Naive thymus-derived CD8-positive, alpha-beta T cell (primary cell): ENCODE results near the gene ATR. TPM values are rescaled to one million over a fixed set of nuclear protein-coding genes. Genes with fewer than 3 reads are reported as not detected.
"Not testable (repeated sequence)": the region's sequence is repeated elsewhere in the genome, so short reads cannot be mapped to it uniquely, and the experiment has no call there.

ENCODE experiments used
- ATAC-seq, 2 donors: fragments of 150-1000 bp; cut with Tn5 transposase in 1 of 2; sonication (Bioruptor Pico), chemical (Tn5 transposase) in 1 of 2; 1 replicate in 1 of 2; 2 replicates in 1 of 2; pipeline ENCODE4 v1.10.0; 2021; ENCODE audit warnings: mild to moderate bottlenecking in 2 of 2, moderate library complexity in 2 of 2
- POLR2A ChIA-PET: fragments of 350-600 bp; sonication (Branson Sonifier 250); formaldehyde crosslinking; loops from one replicate; lab custom pipeline; 2021; ENCODE audit warnings: antibody characterized with exemption; lab: Charles Lee
- DNase-seq, 10 donors: peaks; one replicate each; pipeline versions ENCODE4 v3.0.0 to v3.0.0-alpha.2; 2020 to 2022
- H3K27ac Mint-ChIP-seq, 10 donors: one replicate each; pipeline ENCODE4 v1.8.0; 2020 to 2022; ENCODE audit warnings: mild to moderate bottlenecking in 10 of 10, mixed read lengths in 10 of 10, moderate library complexity in 4 of 10, inconsistent platforms in 1 of 10
- H3K27me3 Mint-ChIP-seq, 5 donors: one replicate each; pipeline ENCODE4 v1.8.0; 2021 to 2022; ENCODE audit warnings: mixed read lengths in 5 of 5
- H3K36me3 Mint-ChIP-seq, 3 donors: one replicate each; pipeline ENCODE4 v1.8.0; 2020 to 2022; ENCODE audit warnings: mixed read lengths in 3 of 3, mild to moderate bottlenecking in 2 of 3, inconsistent platforms in 1 of 3
- H3K4me1 Mint-ChIP-seq, 4 donors: one replicate each; pipeline ENCODE4 v1.8.0; 2021 to 2022; ENCODE audit warnings: mixed read lengths in 4 of 4
- H3K4me3 Mint-ChIP-seq, 10 donors: one replicate each; pipeline ENCODE4 v1.8.0; 2020 to 2022; ENCODE audit warnings: mild to moderate bottlenecking in 10 of 10, mixed read lengths in 10 of 10, moderate library complexity in 6 of 10, inconsistent platforms in 1 of 10
- H3K9me3 Mint-ChIP-seq, 9 donors: one replicate each; pipeline ENCODE4 v1.8.0; 2020 to 2022; ENCODE audit warnings: mixed read lengths in 9 of 9, mild to moderate bottlenecking in 3 of 9, inconsistent platforms in 1 of 9, moderate library complexity in 1 of 9
- polyA plus RNA-seq, 3 donors: library from polyadenylated mRNA; unstranded; fragments of 300-500 nt; fragmentation: Illumina TruSeq; gene quantifications; one replicate each; pipeline ENCODE4 v1.2.3, GENCODE V29; 2021
- total RNA-seq, 8 experiments: library from RNA in 2 of 8; stranded (reverse) in 2 of 8; gene quantifications; one replicate each; pipeline ENCODE4 v1.2.3 and lab custom pipeline; 2021 to 2026

The ATR gene
- total and polyA plus RNA-seq, 5 experiments from 2014 or later, result 10.5 to 49.9 (median 11.6) TPM

DNA sequence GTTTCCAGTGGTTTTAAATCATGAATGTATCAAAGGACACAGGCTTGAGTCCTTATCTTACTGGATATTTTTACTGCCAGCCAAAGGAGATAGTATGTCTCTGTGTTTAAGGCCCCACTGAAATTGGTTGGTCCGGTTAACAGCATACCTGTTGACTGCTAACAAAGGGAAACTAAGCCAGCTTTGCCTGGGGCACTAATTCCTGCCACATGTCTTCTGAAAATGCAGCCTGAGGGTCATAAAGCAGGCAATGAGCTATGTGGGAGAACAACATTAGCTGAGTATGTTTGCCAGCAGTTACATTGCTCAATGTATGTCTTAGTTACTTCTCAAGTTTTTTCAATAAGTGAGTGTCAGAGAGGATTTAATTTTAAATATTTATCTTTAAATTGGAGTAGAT, 30.1 kb upstream of the ATR start:
- H3K36me3 Mint-ChIP-seq, result no peaks in the 10 kb centered on the region
- POLR2A ChIA-PET, result no interaction called here
- no peak for DNase-seq
- H3K4me1 Mint-ChIP-seq, result no peaks in the 10 kb centered on the region
- no peak overlapping the region for H3K27ac Mint-ChIP-seq
- no peak for ATAC-seq
- no peaks in the 10 kb centered on the region for H3K27me3 Mint-ChIP-seq
- H3K4me3 Mint-ChIP-seq, result no peak overlapping the region
- H3K9me3 Mint-ChIP-seq, result no peaks in the 10 kb centered on the region

DNA sequence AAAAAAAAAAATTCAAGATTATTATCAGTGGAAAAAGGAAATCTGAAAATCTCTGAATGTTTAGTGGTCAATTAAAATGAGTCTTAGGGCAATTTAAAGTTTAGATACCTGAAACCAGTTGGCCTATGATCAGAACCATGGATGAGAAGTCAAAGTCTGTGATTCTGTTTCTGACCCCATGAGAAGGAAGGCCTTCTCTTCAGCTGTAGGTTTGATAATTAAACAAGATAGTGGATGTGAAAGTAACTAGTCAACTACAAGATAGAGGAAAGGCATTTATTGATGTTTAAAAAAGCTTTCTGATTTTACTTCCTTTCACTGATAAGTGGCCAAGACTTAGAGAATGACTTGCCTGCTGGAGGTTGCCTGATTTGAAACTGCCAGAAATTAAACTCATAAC, 26.4 kb upstream of the ATR start:
- no peaks in the 10 kb centered on the region for H3K9me3 Mint-ChIP-seq
- no peak overlapping the region for H3K4me3 Mint-ChIP-seq
- no peaks in the 10 kb centered on the region for H3K36me3 Mint-ChIP-seq
- POLR2A ChIA-PET, result no interaction called here
- H3K4me1 Mint-ChIP-seq, result no peaks in the 10 kb centered on the region
- DNase-seq (no peak), ATAC-seq (no peak)
- no peaks in the 10 kb centered on the region for H3K27me3 Mint-ChIP-seq
- no peak overlapping the region for H3K27ac Mint-ChIP-seq

DNA sequence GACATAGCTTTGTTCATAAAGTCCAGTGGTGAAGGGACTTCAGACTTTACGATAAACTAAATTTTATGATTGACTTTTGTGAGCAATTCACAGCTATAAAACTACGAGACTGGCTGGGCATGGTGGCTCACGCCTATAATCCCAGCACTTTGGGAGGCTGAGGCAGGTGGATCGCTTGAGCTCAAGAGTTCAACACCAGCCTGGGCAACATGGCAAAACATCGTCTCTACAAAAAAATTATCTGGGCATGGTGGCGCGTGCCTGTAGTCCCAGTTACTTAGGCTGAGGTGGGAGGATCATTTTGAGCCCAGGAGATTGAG, 24.8 kb upstream of the ATR start:
- H3K27me3 Mint-ChIP-seq, POLR2A ChIA-PET, H3K36me3 Mint-ChIP-seq, H3K9me3 Mint-ChIP-seq, H3K4me1 Mint-ChIP-seq, DNase-seq, ATAC-seq, H3K4me3 Mint-ChIP-seq, H3K27ac Mint-ChIP-seq: not testable (repeated sequence)

DNA sequence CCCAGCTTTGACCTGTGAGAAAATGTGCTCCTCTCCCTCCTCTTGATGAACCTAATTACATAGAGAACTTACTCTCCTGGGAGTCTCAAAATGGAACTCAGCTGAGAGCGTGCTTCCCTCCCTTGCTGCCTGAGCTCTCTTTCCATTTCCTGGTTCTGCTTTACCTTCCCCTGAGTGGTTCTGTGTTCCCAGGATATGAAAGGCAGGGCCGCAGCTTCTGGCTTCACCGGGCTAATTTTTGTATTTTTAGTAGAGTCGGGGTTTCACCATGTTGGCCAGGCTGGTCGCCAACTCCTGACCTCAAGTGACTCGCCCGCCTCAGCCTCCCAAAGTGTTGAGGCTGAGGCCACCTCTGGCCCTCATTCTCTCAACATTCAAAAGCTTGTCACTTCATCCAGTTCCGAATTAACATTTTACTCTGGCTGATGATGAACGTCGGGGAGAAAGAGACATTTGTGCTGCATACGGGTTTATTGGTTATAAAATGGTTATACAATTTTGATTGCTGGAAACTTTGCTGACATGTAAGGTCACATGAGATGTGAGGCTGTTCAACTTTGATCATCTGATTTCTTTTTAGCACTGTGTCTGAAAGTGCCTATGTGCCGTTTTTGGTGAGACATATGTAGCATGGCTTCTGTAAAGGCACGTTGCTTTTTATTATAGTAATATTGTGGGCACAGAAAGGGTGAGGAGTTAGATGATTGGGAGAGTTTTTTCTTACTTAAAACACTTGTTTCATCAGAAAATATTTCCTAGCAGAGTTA, 24.3 kb upstream of the ATR start:
- Mint-ChIP-seq H3K27ac (no peak overlapping the region), H3K36me3 (no peaks in the 10 kb centered on the region), H3K4me1 (peaks cover 1 to 7% (median 6%) of the 10 kb centered on the region in 4 donors), H3K27me3 (no peaks in the 10 kb centered on the region), H3K9me3 (no peaks in the 10 kb centered on the region), H3K4me3 (no peak overlapping the region)
- ATAC-seq, result no peak
- DNase-seq, result no peak
- POLR2A ChIA-PET, result no interaction called here

DNA sequence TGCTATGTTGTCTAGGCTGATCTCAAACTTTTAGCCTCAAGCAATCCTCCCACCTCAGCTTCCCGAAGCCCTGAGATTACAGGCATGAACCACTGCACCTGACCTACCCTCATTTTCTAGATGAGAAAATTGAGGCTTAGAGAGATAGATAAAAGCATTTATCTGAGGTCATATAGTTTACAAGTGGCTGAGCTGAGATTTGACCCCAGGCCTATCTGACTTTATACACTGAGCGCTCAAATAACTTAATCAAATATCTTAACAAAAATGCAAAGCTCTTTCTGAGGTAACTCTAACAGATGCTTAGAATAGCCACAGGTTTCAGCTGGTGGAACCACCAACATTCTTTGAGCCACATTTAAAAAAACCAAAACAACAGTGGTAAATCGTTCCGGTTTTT, 23.2 kb upstream of the ATR start:
- Mint-ChIP-seq H3K27ac (no peak overlapping the region), H3K9me3 (no peaks in the 10 kb centered on the region), H3K4me3 (no peak overlapping the region), H3K4me1 (peaks cover 8 to 15% (median 12%) of the 10 kb centered on the region in 4 donors), H3K27me3 (no peaks in the 10 kb centered on the region), H3K36me3 (no peaks in the 10 kb centered on the region)
- no peak for DNase-seq
- ATAC-seq, result no peak
- POLR2A ChIA-PET, result no interaction called here

DNA sequence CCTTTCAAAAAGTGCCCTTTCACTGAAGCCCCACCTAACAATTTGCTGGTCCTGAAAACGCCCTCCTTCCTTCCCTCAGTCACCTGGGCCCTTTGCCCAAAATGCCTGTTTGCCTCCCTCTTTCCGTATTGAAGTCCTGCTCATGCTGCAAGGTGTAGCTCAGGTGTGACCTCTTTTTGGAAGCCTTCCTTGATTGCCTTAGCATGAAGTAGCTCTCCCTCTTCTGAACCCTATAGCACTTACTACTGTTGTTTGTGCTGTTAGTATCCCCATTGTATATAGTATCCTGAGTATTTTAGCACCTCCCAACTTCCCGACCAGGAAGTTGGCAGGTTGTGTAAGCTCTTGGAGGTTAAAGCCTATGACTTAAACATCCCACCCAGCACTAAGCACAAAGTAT, 19.4 kb upstream of the ATR start:
- no peak for ATAC-seq
- H3K4me1 Mint-ChIP-seq, result peaks cover 10 to 30% (median 16%) of the 10 kb centered on the region in 4 donors
- no peaks in the 10 kb centered on the region for H3K27me3 Mint-ChIP-seq
- POLR2A ChIA-PET, result interaction anchor here (5.1 kb wide), 1 partner anchor 19 kb away, joined by 33 read pairs; the partner anchor contains the start of gene ATR
- no peaks in the 10 kb centered on the region for H3K9me3 Mint-ChIP-seq
- H3K36me3 Mint-ChIP-seq, result no peaks in the 10 kb centered on the region
- H3K27ac Mint-ChIP-seq, result peak overlapping the region in 1 of 10 donors; percentile 42
- peak overlapping the region in 8 of 10 donors; percentile 1 to 69 (median 46) for H3K4me3 Mint-ChIP-seq
- DNase-seq, result no peak

DNA sequence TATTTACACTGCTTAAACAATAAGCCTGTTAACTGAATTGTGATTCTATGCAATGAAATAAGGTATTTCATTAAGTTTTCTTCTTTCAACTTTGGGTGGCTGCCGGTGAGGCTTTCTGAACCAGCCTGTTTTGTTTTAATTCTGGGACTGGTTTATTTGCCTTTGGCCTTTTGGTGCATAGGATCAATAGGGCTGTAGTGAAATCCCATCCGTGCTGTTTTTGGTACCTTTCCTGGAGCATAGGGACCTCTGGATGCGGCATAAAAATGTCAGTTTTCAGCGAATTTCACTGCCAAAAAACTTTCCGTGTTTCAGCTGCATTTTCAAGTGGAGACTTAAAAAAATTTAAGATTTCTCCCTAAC, 18.2 kb upstream of the ATR start:
- DNase-seq (no peak), ATAC-seq (no peak)
- Mint-ChIP-seq H3K27me3 (peaks cover 0 to 2% (median 0%) of the 10 kb centered on the region in 5 donors), H3K9me3 (no peaks in the 10 kb centered on the region), H3K36me3 (no peaks in the 10 kb centered on the region), H3K4me1 (peaks cover 10 to 30% (median 16%) of the 10 kb centered on the region in 4 donors), H3K4me3 (peak overlapping the region; percentile 93 to 99 (median 96)), H3K27ac (peak overlapping the region; percentile 66 to 96 (median 92))
- POLR2A ChIA-PET, result interaction anchor here (1.4 to 5.1 kb wide), 2 partner anchors 18 to 127 kb away, joined by 3 to 33 read pairs; partner anchors contain the start of genes ATR and TRPC1

DNA sequence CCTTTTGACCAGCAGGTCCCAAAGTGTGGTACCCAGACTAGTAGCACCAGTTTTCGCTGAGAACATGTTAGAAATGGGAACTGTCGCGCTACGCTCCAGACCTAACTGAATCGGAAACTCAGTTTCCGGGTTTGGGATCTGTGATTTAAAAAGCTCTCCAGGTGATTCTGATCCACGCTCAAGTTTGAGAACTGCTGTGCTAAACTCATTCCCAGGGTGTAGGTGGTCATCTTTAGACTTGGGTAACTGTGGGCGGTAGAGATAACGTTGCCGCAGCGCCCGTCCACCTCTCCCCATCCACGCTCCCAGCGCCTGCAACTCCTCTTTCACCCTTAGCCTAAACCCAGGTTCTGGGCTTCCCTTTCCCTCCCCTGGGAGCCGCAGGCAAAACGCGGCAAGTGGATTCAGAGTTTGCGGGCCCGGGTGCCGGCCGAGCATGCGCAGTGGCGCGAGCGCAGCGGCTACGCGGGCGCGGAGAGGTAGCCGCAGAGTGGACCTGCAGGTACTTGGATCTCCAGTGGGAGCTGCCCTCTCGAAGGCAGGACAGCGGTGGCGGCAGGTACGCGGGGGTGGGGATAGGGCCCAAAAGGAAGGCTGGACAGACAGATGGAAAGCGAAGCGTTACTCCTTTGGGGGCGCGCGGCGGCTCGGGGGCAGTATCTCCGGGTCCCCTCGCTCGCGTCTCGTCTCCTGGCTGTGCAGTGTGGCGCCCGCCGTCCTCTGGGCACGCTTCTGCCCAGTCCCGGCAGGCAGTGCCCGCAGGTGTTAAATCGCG, 17.6 kb upstream of the ATR start, which contains the start of gene PLS1:
Gene PLS1, plus strand, starts transcription at position 443 of the 775 bp plus-strand sequence. CDS start 67,845 bp downstream, outside the sequence.
- H3K9me3 Mint-ChIP-seq, result no peaks in the 10 kb centered on the region
- peak; percentile 86 to 87 for ATAC-seq
- peak within 1 kb of the TSS; percentile 93 to 99 (median 96) for H3K4me3 Mint-ChIP-seq
- DNase-seq, result peak; percentile 68 to 93 (median 86)
- peaks cover 10 to 30% (median 16%) of the 10 kb centered on the region in 4 donors for H3K4me1 Mint-ChIP-seq
- H3K27me3 Mint-ChIP-seq, result peaks cover 0 to 2% (median 0%) of the 10 kb centered on the region in 5 donors
- POLR2A ChIA-PET, result interaction anchor here (0.6 to 5.1 kb wide), 3 partner anchors 15 to 128 kb away, joined by 3 to 33 read pairs (median 3); partner anchors contain the start of genes ATR and TRPC1
- H3K27ac Mint-ChIP-seq, result peak within 1 kb of the TSS; percentile 66 to 96 (median 92)
- H3K36me3 Mint-ChIP-seq, result no peaks in the 10 kb centered on the region

DNA sequence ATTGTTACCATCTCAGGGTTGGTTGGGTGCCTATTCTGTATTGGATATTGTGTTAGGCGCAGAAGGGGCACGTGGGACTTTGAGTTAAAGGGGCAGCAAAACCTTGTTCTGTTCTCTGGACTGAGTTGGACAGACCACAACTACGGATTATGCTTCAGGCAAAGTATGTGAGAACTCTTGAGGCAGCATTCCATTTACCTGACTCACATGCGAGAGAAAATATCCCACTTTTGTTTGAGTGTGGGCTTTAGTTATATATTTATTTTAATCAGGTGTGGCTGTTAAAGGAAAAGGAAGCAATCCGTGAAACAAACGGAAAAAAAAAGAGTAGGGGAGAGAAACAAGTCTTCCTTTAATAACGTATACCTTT, 17.0 kb upstream of the ATR start:
- Mint-ChIP-seq H3K4me1 (peaks cover 10 to 30% (median 16%) of the 10 kb centered on the region in 4 donors), H3K9me3 (no peaks in the 10 kb centered on the region), H3K4me3 (peak overlapping the region; percentile 93 to 99 (median 96)), H3K27me3 (peaks cover 0 to 2% (median 0%) of the 10 kb centered on the region in 5 donors), H3K36me3 (no peaks in the 10 kb centered on the region), H3K27ac (peak overlapping the region in 9 of 10 donors; percentile 66 to 96 (median 92))
- POLR2A ChIA-PET, result interaction anchor here (0.6 to 5.1 kb wide), 3 partner anchors 17 to 129 kb away, joined by 3 to 33 read pairs (median 4); partner anchors contain the start of genes ATR and TRPC1
- ATAC-seq, result no peak
- peak in 2 of 10 donors; percentile 4 to 5 for DNase-seq

DNA sequence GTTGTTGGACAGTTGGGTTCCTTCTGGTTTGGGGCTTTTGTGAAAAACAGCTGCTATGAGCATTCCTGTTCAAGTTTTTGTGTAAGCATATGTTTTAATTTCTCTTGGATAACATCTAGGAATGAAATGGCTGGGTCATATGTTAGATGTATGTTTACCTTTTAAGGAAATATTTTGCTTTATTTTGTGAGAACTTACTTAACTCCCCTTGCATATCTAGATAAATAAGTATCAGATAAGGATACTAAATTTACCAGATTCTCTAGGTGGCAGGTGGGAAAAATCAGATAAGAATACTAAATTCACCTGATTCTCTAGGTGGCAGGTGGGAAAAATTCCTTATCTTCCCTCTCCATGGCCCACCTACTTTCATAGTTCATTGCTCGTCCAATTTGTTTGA, 16.6 kb upstream of the ATR start:
- H3K27ac Mint-ChIP-seq, result no peak overlapping the region
- no peaks in the 10 kb centered on the region for H3K9me3 Mint-ChIP-seq
- POLR2A ChIA-PET, result interaction anchor here (0.6 to 5.1 kb wide), 3 partner anchors 17 to 407 kb away, joined by 3 to 33 read pairs (median 4); partner anchors contain the start of genes ATR and U2SURP
- peaks cover 10 to 30% (median 16%) of the 10 kb centered on the region in 4 donors for H3K4me1 Mint-ChIP-seq
- DNase-seq (no peak), ATAC-seq (no peak)
- peak overlapping the region; percentile 93 to 99 (median 96) for H3K4me3 Mint-ChIP-seq
- no peaks in the 10 kb centered on the region for H3K36me3 Mint-ChIP-seq
- H3K27me3 Mint-ChIP-seq, result peaks cover 0 to 4% (median 2%) of the 10 kb centered on the region in 5 donors

DNA sequence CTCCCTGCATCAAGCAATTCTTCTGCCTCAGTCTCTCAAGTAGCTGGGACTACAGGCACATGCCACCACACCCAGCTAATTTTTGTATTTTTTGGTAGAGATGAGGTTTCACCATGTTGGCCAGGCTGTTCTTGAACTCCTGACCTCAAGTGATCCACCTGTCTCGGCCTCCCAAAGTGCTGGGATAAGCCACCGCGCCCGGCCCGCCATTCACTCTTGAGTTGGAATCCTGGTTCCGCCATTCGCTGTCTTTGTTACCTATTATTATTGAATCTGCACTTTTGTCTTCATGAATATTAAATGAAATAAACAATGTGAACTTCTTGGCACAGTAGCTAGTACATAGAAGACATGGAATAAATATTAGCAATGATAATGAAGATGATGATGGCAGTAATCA, 13.7 kb upstream of the ATR start:
- not testable (repeated sequence) for H3K27ac Mint-ChIP-seq, ATAC-seq, H3K9me3 Mint-ChIP-seq, H3K4me3 Mint-ChIP-seq, H3K27me3 Mint-ChIP-seq, DNase-seq, H3K36me3 Mint-ChIP-seq
- POLR2A ChIA-PET, result interaction anchor here (1.1 kb wide), 1 partner anchor 14 kb away, joined by 4 read pairs; the partner anchor contains the start of gene ATR
- H3K4me1 Mint-ChIP-seq, result peaks cover 2 to 20% (median 10%) of the 10 kb centered on the region in 4 donors

DNA sequence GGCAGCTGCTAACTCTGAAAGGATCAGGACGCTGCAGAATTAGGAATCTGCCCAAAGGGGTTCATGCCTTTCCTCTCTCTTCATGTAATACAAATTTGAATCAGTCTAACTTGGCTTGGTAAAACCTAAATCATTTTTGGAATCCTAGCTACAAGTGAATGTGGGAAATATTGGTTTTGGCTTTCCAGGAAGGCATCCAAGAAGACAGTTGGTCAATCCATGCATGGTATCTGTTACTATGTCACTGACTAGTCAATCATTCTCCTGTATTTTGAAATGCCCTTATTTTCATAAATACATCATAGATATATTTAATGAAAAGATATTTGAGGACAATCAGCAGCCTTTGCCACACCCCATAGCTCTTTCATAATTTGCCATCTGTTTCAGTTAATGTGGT, 10.2 kb upstream of the ATR start:
- ATAC-seq (no peak), DNase-seq (no peak)
- Mint-ChIP-seq H3K36me3 (no peaks in the 10 kb centered on the region), H3K27ac (no peak overlapping the region), H3K4me1 (no peaks in the 10 kb centered on the region), H3K4me3 (no peak overlapping the region), H3K27me3 (peaks cover 0 to 16% (median 13%) of the 10 kb centered on the region in 5 donors), H3K9me3 (no peaks in the 10 kb centered on the region)
- POLR2A ChIA-PET, result no interaction called here
